ENCODE results near the gene TK1.

DNA sequence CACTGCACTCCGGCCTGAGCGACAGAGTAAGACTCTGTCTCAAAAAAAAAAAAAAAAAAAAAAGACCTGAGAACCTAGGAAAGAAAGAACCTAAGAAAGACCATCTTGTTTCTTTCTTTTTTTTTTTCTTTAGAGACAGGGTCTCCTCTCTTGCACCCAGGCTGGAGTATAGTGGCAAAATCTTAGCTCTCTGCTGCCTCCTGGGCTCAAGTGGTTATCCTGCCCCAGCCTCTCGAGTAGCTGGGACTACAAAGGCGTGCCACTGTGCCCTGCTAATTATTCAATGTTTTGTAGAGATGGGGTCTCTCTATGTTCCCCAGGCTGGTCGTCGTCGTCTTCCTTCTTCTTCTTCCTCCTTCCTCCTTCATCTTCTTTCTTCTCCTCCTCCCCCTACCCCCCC lies 19.4 kb upstream of the TK1 start:
- TF ChIP-seq POLR2A (IDR thresholded peaks at IDR 0.05; ENCODE audit: extremely low read depth, insufficient read length), result no peak
- TF ChIP-seq CTCF (IDR thresholded peaks at IDR 0.05; ENCODE audit: low read depth, low read length), result no peak
- TF ChIP-seq, protein P1, sequence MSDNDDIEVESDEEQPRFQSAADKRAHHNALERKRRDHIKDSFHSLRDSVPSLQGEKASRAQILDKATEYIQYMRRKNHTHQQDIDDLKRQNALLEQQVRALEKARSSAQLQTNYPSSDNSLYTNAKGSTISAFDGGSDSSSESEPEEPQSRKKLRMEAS (IDR thresholded peaks at IDR 0.05; ENCODE audit: low read depth, low read length), result no peak
- no peak for TF ChIP-seq MYC (IDR thresholded peaks at IDR 0.05; ENCODE audit: low read depth, low read length)

All from NB4 (cell line).